Body of pancreas (tissue), 4 donors: ENCODE results near the gene PGLYRP4. TPM values are rescaled to one million over a fixed set of nuclear protein-coding genes. Genes with fewer than 3 reads are reported as not detected.

Experiments used
- ATAC-seq: fragments of 150-250 bp; one replicate; pipeline ENCODE4 v1.9.1; 2016
- DNase-seq, 4 donors: peaks; one replicate each; pipeline ENCODE4 v3.0.0-alpha.2; 2019
- H3K27ac ChIP-seq, 4 donors: fragments of 200-600 bp; sonication (generic); 1 replicate in 3 of 4; 2 replicates in 1 of 4; pipeline versions ENCODE4 v1.5.1 to v1.6.1; 2016 to 2019; ENCODE audit warnings: mild to moderate bottlenecking in 1 of 4, mixed read lengths in 1 of 4, moderate library complexity in 1 of 4
- H3K27me3 ChIP-seq, 2 donors: fragments of 200-600 bp; sonication (generic); one replicate each; pipeline ENCODE4 v1.6.0; 2016; ENCODE audit warnings: mild to moderate bottlenecking in 1 of 2
- H3K36me3 ChIP-seq, 2 donors: fragments of 200-600 bp; sonication (generic); replicated peaks in 1 of 2; 2 replicates each; pipeline ENCODE4 v1.5.1; 2016; ENCODE audit warnings: low read depth in 2 of 2; ENCODE audit not compliant: insufficient read depth in 1 of 2
- H3K4me1 ChIP-seq: fragments of 200-600 bp; sonication (generic); one replicate; pipeline ENCODE4 v1.6.0; 2016
- H3K4me3 ChIP-seq, 2 donors: fragments of 200-600 bp; sonication (generic); 1 replicate in 1 of 2; 2 replicates in 1 of 2; pipeline ENCODE4 v1.5.1; 2016 to 2019
- H3K9me3 ChIP-seq, 3 donors: fragments of 200-600 bp; sonication (generic); 1 replicate in 2 of 3; 2 replicates in 1 of 3; pipeline ENCODE4 v1.5.1; 2016
- CTCF ChIP-seq, 7 experiments: fragments of 450-650 bp in 4 of 7; fragments of 200-600 bp in 3 of 7; sonication (generic) in 3 of 7; IDR thresholded peaks; one replicate each; pipeline ENCODE4 v1.5.1; 2016 to 2019; ENCODE audit warnings: antibody characterized with exemption in 7 of 7
- POLR2A ChIP-seq, 3 donors: fragments of 450-650 bp; IDR thresholded peaks; one replicate each; pipeline ENCODE4 v1.6.1; 2016; ENCODE audit warnings: antibody characterized with exemption in 3 of 3, mild to moderate bottlenecking in 2 of 3
- WGBS, 2 donors: methylation state at CpG; one replicate each; pipeline ENCODE4 v1.1.5; 2017; 5-methylcytosine and 5-hydroxymethylcytosine counted together
- intact Hi-C: fragments of 100-400 bp; cut with DNase I; formaldehyde crosslinking; loops from one replicate; pipeline ENCODE4 v1.15.1; 2023
- total RNA-seq, 2 donors: library from RNA; depleted of rRNA; stranded (reverse); fragments of >200 nt; gene quantifications; one replicate each; pipeline ENCODE4 v1.1.0, GENCODE V29; 2016

PGLYRP4 gene
- total RNA-seq, 2 donors from 2014 or later, result not detected

GRCh38 chr1:153307221-153307600 is 41.4 kb downstream of the PGLYRP4 start:
- ATAC-seq, result no peak

GRCh38 chr1:153306303-153307220 is 42.1 kb downstream of the PGLYRP4 start:
- Histone ChIP-seq H3K36me3 (no peaks in the 10 kb centered on the region), H3K27me3 (no peaks in the 10 kb centered on the region), H3K27ac (no peak overlapping the region), H3K9me3 (no peaks in the 10 kb centered on the region), H3K4me3 (no peak overlapping the region), H3K4me1 (no peaks in the 10 kb centered on the region)
- intact Hi-C loops, result no loop called here
- no peak for TF ChIP-seq CTCF (IDR thresholded peaks at IDR 0.05)
- TF ChIP-seq POLR2A (IDR thresholded peaks at IDR 0.05), result no peak
- ATAC-seq, result no peak
- DNase-seq, result no peak
- WGBS, 2 donors, result 67 to 75% methylated on average over 22 of the region's 22 CpGs

More at GRCh38 chr1:153307221-153307600, 41.4 kb downstream of the PGLYRP4 start:
- no peaks in the 10 kb centered on the region for H3K9me3 ChIP-seq
- TF ChIP-seq POLR2A (IDR thresholded peaks at IDR 0.05) (no peak), CTCF (IDR thresholded peaks at IDR 0.05) (no peak)
- H3K4me1 ChIP-seq, result no peaks in the 10 kb centered on the region
- no peak overlapping the region for H3K27ac ChIP-seq
- DNase-seq, result no peak
- H3K36me3 ChIP-seq, result no peaks in the 10 kb centered on the region
- WGBS, 2 donors, result 71 to 83% methylated on average over 7 to 10 of the region's 10 CpGs
- H3K4me3 ChIP-seq, result no peak overlapping the region
- no peaks in the 10 kb centered on the region for H3K27me3 ChIP-seq
- intact Hi-C loops, result no loop called here

GRCh38 chr1:153305682-153306081 is 43.0 kb downstream of the PGLYRP4 start:
- H3K4me3 ChIP-seq, result no peak overlapping the region
- DNase-seq (no peak), ATAC-seq (no peak)
- no peaks in the 10 kb centered on the region for H3K27me3 ChIP-seq
- no peaks in the 10 kb centered on the region for H3K36me3 ChIP-seq
- intact Hi-C loops, result no loop called here
- TF ChIP-seq POLR2A (IDR thresholded peaks at IDR 0.05), result no peak
- TF ChIP-seq CTCF (IDR thresholded peaks at IDR 0.05), result no peak
- 78 to 81% methylated on average over 6 of the region's 6 CpGs for WGBS, 2 donors
- H3K4me1 ChIP-seq, result no peaks in the 10 kb centered on the region
- H3K27ac ChIP-seq, result no peak overlapping the region
- no peaks in the 10 kb centered on the region for H3K9me3 ChIP-seq

- no peak for ATAC-seq
These were observed 46.3 kb downstream of the PGLYRP4 start for GRCh38 chr1:153302308-153302707.

More at GRCh38 chr1:153302308-153302707, 46.3 kb downstream of the PGLYRP4 start:
- no peaks in the 10 kb centered on the region for H3K36me3 ChIP-seq
- no peak overlapping the region for H3K4me3 ChIP-seq
- no peaks in the 10 kb centered on the region for H3K4me1 ChIP-seq
- TF ChIP-seq POLR2A (IDR thresholded peaks at IDR 0.05), result no peak
- TF ChIP-seq CTCF (IDR thresholded peaks at IDR 0.05), result no peak
- no peak overlapping the region for H3K27ac ChIP-seq
- WGBS, 2 donors, result 56 to 64% methylated on average over 5 of the region's 5 CpGs
- H3K9me3 ChIP-seq, result no peaks in the 10 kb centered on the region
- no peaks in the 10 kb centered on the region for H3K27me3 ChIP-seq
- DNase-seq, result no peak
- intact Hi-C loops, result no loop called here
